Measurements from ENCODE around the gene SPTBN5. TPM values are rescaled to one million over a fixed set of nuclear protein-coding genes. Genes with fewer than 3 reads are reported as not detected.
A peak's percentile ranks its signal among the peaks of the same experiment; 100 is the strongest.

Gene SPTBN5
- total and polyA plus RNA-seq, 3 donors from 2014 or later: 1.4 to 3.1 (median 1.4) TPM

GRCh38 chr15:41804361-41804760, 89.5 kb downstream of the SPTBN5 start:
- Histone ChIP-seq H3K9me3 (no peaks in the 10 kb centered on the region), H3K27ac (peak overlapping the region in 1 of 2 donors; percentile 33), H3K4me1 (peaks cover 33% of the 10 kb centered on the region), H3K27me3 (no peaks in the 10 kb centered on the region), H3K36me3 (ENCODE audit: low read depth, missing control alignments) (no peaks in the 10 kb centered on the region), H3K4me3 (no peak overlapping the region)
- WGBS, 2 donors: 77 to 96% methylated on average over 2 of the region's 2 CpGs
- TF ChIP-seq POLR2A (IDR thresholded peaks at IDR 0.05) (no peak), CTCF (IDR thresholded peaks at IDR 0.05) (no peak)
- intact Hi-C loops (cut with DNase I; ENCODE audit: low total_unique reads): no loop called here
- no peak for DNase-seq

DNA sequence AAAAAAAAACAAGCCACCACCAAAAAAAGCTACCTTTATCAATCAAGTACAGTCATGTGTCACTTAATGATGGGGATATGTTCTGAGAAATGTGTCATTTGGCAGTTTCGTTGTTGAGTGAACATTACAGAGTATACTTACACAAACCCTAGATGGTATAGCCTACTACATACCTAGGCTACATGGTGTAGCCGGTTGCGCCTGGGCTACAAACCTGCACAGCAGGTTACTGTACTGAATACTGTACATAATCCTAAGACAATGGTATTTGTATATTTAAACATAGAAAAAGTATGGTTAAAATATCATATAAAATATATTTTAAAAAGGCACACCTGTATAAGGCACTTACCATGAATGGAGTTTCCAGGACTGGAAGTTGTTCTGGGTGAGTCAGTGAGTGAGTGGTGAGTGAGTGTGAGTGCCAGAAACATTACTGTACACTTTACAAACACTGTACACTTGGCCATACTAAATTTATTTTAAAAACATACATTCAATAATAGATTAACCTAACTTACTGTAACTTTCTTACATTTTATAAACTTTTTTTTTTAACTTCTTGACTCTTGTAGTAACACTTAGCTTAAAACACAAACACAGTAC, 91.9 kb downstream of the SPTBN5 start:
- 93 to 94% methylated on average over 3 of the region's 3 CpGs for WGBS, 2 donors
- no peak for TF ChIP-seq POLR2A (IDR thresholded peaks at IDR 0.05)
- no peak for TF ChIP-seq CTCF (IDR thresholded peaks at IDR 0.05)
- intact Hi-C loops (cut with DNase I; ENCODE audit: low total_unique reads): no loop called here
- no peak for DNase-seq
- no peaks in the 10 kb centered on the region for H3K36me3 ChIP-seq (ENCODE audit: low read depth, missing control alignments)
- H3K9me3 ChIP-seq: no peaks in the 10 kb centered on the region
- no peaks in the 10 kb centered on the region for H3K27me3 ChIP-seq
- no peak overlapping the region for H3K4me3 ChIP-seq
- H3K27ac ChIP-seq: no peak overlapping the region
- peaks cover 44% of the 10 kb centered on the region for H3K4me1 ChIP-seq

- TF ChIP-seq POLR2A (IDR thresholded peaks at IDR 0.05): no peak
- TF ChIP-seq CTCF (IDR thresholded peaks at IDR 0.05): no peak
- DNase-seq: no peak
- intact Hi-C loops (cut with DNase I; ENCODE audit: low total_unique reads): no loop called here
- no peaks in the 10 kb centered on the region for H3K27me3 ChIP-seq
- WGBS, 2 donors: 70 to 73% methylated on average over 3 of the region's 3 CpGs
- H3K36me3 ChIP-seq (ENCODE audit: low read depth, missing control alignments): no peaks in the 10 kb centered on the region
- H3K4me3 ChIP-seq: no peak overlapping the region
- H3K9me3 ChIP-seq: no peaks in the 10 kb centered on the region
- peaks cover 44% of the 10 kb centered on the region for H3K4me1 ChIP-seq
- no peak overlapping the region for H3K27ac ChIP-seq
Measured at GRCh38 chr15:41801185-41801584, 92.7 kb downstream of the SPTBN5 start.

DNA sequence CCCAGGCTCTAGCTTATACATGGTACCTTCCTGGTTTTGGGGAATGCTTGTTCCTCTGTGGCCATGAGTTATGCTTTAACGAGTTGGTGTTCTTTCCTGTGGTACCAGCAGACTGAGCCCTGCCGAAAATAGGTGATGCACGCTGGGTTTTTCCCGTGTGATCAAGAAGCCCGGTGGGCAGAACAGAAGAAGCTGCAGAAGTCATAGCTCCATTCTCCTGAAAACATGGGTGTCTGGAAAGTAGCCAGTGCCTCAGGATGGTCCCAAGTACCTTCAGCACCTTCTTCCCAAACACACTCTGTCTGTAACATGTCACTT, 94.4 kb downstream of the SPTBN5 start:
- no peaks in the 10 kb centered on the region for H3K27me3 ChIP-seq
- no peak for DNase-seq
- H3K36me3 ChIP-seq (ENCODE audit: low read depth, missing control alignments): no peaks in the 10 kb centered on the region
- TF ChIP-seq CTCF (IDR thresholded peaks at IDR 0.05): no peak
- no peak for TF ChIP-seq POLR2A (IDR thresholded peaks at IDR 0.05)
- H3K27ac ChIP-seq: no peak overlapping the region
- H3K4me1 ChIP-seq: peaks cover 37% of the 10 kb centered on the region
- H3K9me3 ChIP-seq: no peaks in the 10 kb centered on the region
- intact Hi-C loops (cut with DNase I; ENCODE audit: low total_unique reads): no loop called here
- 82 to 83% methylated on average over 5 of the region's 5 CpGs for WGBS, 2 donors
- H3K4me3 ChIP-seq: no peak overlapping the region

Measured in testis (tissue), 3 donors.